BJ (cell line): Measurements from ENCODE around the gene CENPF. TPM values are rescaled to one million over a fixed set of nuclear protein-coding genes. Genes with fewer than 3 reads are reported as not detected.

Experiments used
- CTCF ChIA-PET: fragments of 350-600 bp; formaldehyde crosslinking; extraction: SDS; loops from one replicate; lab custom pipeline; 2021; ENCODE audit warnings: antibody characterized with exemption, inconsistent platforms; lab: Yijun Ruan, JAX
- POLR2A ChIA-PET: fragments of 300-600 bp; sonication (Branson Sonifier 250); formaldehyde crosslinking; extraction: SDS; loops from one replicate; lab custom pipeline; 2021; ENCODE audit warnings: antibody characterized with exemption; lab: Charles Lee
- DNase-seq: peaks from one replicate; pipeline ENCODE4 v3.0.0-alpha.2; 2011; ENCODE audit warnings: low read depth
- H3K27me3 ChIP-seq: 2 replicates; pipeline ENCODE4 v1.6.0; 2011; ENCODE audit warnings: low read length; ENCODE audit not compliant: control insufficient read depth, insufficient read depth
- H3K36me3 ChIP-seq: 2 replicates; pipeline ENCODE4 v1.5.1; 2011; ENCODE audit warnings: low read length; ENCODE audit not compliant: control insufficient read depth, insufficient read depth
- H3K4me3 ChIP-seq: 2 replicates; pipeline ENCODE4 v1.5.1; 2011; ENCODE audit warnings: low read depth, mild to moderate bottlenecking, control low read depth, low read length
- polyA plus RNA-seq: library from polyadenylated mRNA; depleted of rRNA; stranded (reverse); fragments of >200 nt; gene quantifications from 2 replicates; pipeline ENCODE4 v1.2.3, GENCODE V29; 2011
- TF ChIP-seq, protein P1 (sequence below): IDR thresholded peaks from 2 replicates; pipeline ENCODE4 v1.5.1; 2011; ENCODE audit warnings: low read depth, mild to moderate bottlenecking, control low read depth, inconsistent platforms, low read length, moderate library complexity; ENCODE audit not compliant: insufficient read depth

CENPF gene
- polyA plus RNA-seq, 1 experiment, result 10.9 TPM

- TF ChIP-seq, protein P1, sequence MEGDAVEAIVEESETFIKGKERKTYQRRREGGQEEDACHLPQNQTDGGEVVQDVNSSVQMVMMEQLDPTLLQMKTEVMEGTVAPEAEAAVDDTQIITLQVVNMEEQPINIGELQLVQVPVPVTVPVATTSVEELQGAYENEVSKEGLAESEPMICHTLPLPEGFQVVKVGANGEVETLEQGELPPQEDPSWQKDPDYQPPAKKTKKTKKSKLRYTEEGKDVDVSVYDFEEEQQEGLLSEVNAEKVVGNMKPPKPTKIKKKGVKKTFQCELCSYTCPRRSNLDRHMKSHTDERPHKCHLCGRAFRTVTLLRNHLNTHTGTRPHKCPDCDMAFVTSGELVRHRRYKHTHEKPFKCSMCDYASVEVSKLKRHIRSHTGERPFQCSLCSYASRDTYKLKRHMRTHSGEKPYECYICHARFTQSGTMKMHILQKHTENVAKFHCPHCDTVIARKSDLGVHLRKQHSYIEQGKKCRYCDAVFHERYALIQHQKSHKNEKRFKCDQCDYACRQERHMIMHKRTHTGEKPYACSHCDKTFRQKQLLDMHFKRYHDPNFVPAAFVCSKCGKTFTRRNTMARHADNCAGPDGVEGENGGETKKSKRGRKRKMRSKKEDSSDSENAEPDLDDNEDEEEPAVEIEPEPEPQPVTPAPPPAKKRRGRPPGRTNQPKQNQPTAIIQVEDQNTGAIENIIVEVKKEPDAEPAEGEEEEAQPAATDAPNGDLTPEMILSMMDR, result no peak
- peaks cover under 1% of the 10 kb centered on the region; the same call in 1 of the 2 replicates for H3K36me3 ChIP-seq
- POLR2A ChIA-PET, result no interaction called here
- H3K4me3 ChIP-seq, result no peak overlapping the region
- CTCF ChIA-PET, result interaction anchor here (0.6 to 5.3 kb wide), 4 partner anchors 16 to 867 kb away, joined by 3 to 72 read pairs (median 29); no protein-coding TSS in a partner anchor
- no peaks in the 10 kb centered on the region for H3K27me3 ChIP-seq
- no peak for DNase-seq
Measured at GRCh38 chr1:214658175-214658574, 55.2 kb downstream of the CENPF start.

GRCh38 chr1:214658785-214659184 lies 55.8 kb downstream of the CENPF start:
- POLR2A ChIA-PET, result no interaction called here
- TF ChIP-seq, protein P1, result peak; percentile 52
- CTCF ChIA-PET, result interaction anchor here (0.6 to 5.3 kb wide), 7 partner anchors 11 to 867 kb away, joined by 3 to 72 read pairs (median 9); no protein-coding TSS in a partner anchor
- H3K4me3 ChIP-seq, result no peak overlapping the region
- no peaks in the 10 kb centered on the region for H3K27me3 ChIP-seq
- no peaks in the 10 kb centered on the region; the same call in 1 of the 2 replicates for H3K36me3 ChIP-seq
- no peak for DNase-seq

- TF ChIP-seq, protein P1, result no peak
- no peaks in the 10 kb centered on the region for H3K27me3 ChIP-seq
- CTCF ChIA-PET, result interaction anchor here (0.5 to 5.3 kb wide), 23 partner anchors 9 to 879 kb away, joined by 3 to 72 read pairs (median 5); no protein-coding TSS in a partner anchor
- H3K4me3 ChIP-seq, result no peak overlapping the region
- H3K36me3 ChIP-seq, result no peaks in the 10 kb centered on the region; the same call in 1 of the 2 replicates
- no peak for DNase-seq
- POLR2A ChIA-PET, result no interaction called here
Measured at GRCh38 chr1:214660190-214660589, 57.2 kb downstream of the CENPF start.

GRCh38 chr1:214660900-214661299 lies 57.9 kb downstream of the CENPF start:
- Histone ChIP-seq H3K27me3 (no peaks in the 10 kb centered on the region), H3K4me3 (no peak overlapping the region), H3K36me3 (no peaks in the 10 kb centered on the region; the same call in 1 of the 2 replicates)
- ChIA-PET POLR2A (interaction anchor here (0.6 kb wide), 1 partner anchor 305 kb away, joined by 3 read pairs; no protein-coding TSS in a partner anchor), CTCF (interaction anchor here (0.7 to 5.3 kb wide), 27 partner anchors 9 to 879 kb away, joined by 3 to 72 read pairs (median 4); partner anchors contain the start of gene KCNK2)
- DNase-seq, result peak; percentile 37
- TF ChIP-seq, protein P1, result peak; percentile 83

GRCh38 chr1:214662223-214662785 lies 59.3 kb downstream of the CENPF start:
- ChIA-PET POLR2A (no interaction called here), CTCF (interaction anchor here (0.6 to 5.3 kb wide), 3 partner anchors 484 to 1360 kb away, joined by 4 to 72 read pairs (median 54); no protein-coding TSS in a partner anchor)
- no peaks in the 10 kb centered on the region for H3K27me3 ChIP-seq
- no peak overlapping the region for H3K4me3 ChIP-seq
- TF ChIP-seq, protein P1, result no peak
- H3K36me3 ChIP-seq, result no peaks in the 10 kb centered on the region; the same call in 1 of the 2 replicates
- no peak for DNase-seq
